NCI-H524 (cell line): ENCODE results near the gene YWHAH.

Source experiments
- DNase-seq, 2 experiments: peaks; one replicate each; lab custom pipeline; 2025; lab: John Stamatoyannopoulos, UW

YWHAH gene

GRCh38 chr22:31923136-31923535 is 21.2 kb upstream of the YWHAH start:
- DNase-seq, result no peak

GRCh38 chr22:31923747-31924146 is 20.6 kb upstream of the YWHAH start:
- DNase-seq, result no peak

GRCh38 chr22:31925056-31925455 is 19.3 kb upstream of the YWHAH start:
- DNase-seq, result no peak

GRCh38 chr22:31926024-31926423 is 18.3 kb upstream of the YWHAH start:
- no peak for DNase-seq

GRCh38 chr22:31926969-31927368 is 17.4 kb upstream of the YWHAH start:
- DNase-seq, result peak; percentile 22 to 74

GRCh38 chr22:31927562-31927961 is 16.8 kb upstream of the YWHAH start:
- no peak for DNase-seq

GRCh38 chr22:31929167-31929930 is 15.0 kb upstream of the YWHAH start:
- DNase-seq, result no peak

GRCh38 chr22:31932863-31933262 is 11.5 kb upstream of the YWHAH start:
- no peak for DNase-seq

- DNase-seq, result no peak
Measured at GRCh38 chr22:31933406-31933805, 10.9 kb upstream of the YWHAH start.

- no peak for DNase-seq
Measured at GRCh38 chr22:31933816-31934482, 10.4 kb upstream of the YWHAH start.

GRCh38 chr22:31935961-31936635 is 8.2 kb upstream of the YWHAH start:
- DNase-seq, result no peak

- DNase-seq, result no peak
Measured at GRCh38 chr22:31937341-31937740, 7.0 kb upstream of the YWHAH start.

- DNase-seq, result no peak
Measured at GRCh38 chr22:31938296-31938695, 6.0 kb upstream of the YWHAH start.

GRCh38 chr22:31940506-31940905 is 3.8 kb upstream of the YWHAH start:
- no peak for DNase-seq

GRCh38 chr22:31942091-31942490 is 2.2 kb upstream of the YWHAH start:
- DNase-seq, result no peak

GRCh38 chr22:31943206-31943977 is 943 bp upstream of the YWHAH start:
- DNase-seq, result no peak

- DNase-seq, result peak in 1 of 2 experiments; percentile 49
Measured at GRCh38 chr22:31944700-31945442, 536 bp downstream of the YWHAH start.

GRCh38 chr22:31945443-31945855 is 1.1 kb downstream of the YWHAH start:
- no peak for DNase-seq

GRCh38 chr22:31945971-31946680 is 1.8 kb downstream of the YWHAH start:
- peak in 1 of 2 experiments; percentile 49 for DNase-seq

GRCh38 chr22:31947296-31947695 is 3.0 kb downstream of the YWHAH start:
- DNase-seq, result peak in 1 of 2 experiments; percentile 29

- DNase-seq, result no peak
Measured at GRCh38 chr22:31948002-31948401, 3.7 kb downstream of the YWHAH start.
